HG03354 (cell line): ENCODE measurements around the gene CCBE1.
"Not testable (repeated sequence)": the region's sequence is repeated elsewhere in the genome, so short reads cannot be mapped to it uniquely, and the experiment has no call there.

Source experiments
- ATAC-seq: cut with Tn5 transposase; IDR thresholded peaks from one replicate; pipeline ENCODE4 v1.9.1; 2021; ENCODE audit warnings: mild to moderate bottlenecking; ENCODE audit not compliant: unreplicated experiment, poor library complexity, severe bottlenecking

The CCBE1 gene

DNA sequence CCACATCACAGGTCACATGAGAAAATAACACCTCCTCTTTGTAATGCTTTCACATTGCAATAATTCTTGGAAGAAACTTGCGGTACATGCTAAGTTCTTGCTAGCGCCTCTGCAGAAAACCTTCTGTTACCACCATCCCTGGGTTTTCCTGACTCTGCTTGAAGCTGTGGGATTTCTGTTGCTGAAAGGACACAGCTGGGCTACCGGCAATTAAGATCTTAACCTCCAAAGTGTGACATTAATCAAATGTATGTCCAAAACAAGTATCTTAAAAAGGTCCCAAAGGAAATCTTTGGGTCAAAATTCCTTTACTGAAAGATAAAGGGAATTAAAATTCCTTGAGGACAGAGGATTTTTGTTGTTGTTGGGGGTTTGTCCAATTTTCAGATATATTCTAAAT lies 7.5 kb downstream of the CCBE1 start:
- ATAC-seq, result no peak

DNA sequence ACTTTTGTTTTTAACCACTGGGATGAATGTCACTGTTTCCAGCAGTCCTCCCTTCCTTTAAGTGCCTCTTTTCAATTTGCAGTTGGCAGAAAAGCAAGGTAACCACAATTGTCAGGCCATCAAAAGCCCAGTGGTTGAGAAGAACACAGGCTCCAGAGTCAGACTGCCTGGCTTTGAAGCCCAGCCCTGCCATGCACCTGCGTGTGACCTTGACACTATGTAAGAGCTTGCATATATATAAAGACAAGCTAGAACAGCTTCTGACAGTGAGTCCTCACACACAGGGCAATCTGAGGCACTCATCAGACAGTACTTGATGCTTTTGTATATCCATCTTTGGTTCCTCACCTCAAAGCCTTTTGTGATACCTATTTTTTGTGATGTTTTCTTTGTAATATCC lies 11.0 kb downstream of the CCBE1 start:
- ATAC-seq, result no peak

DNA sequence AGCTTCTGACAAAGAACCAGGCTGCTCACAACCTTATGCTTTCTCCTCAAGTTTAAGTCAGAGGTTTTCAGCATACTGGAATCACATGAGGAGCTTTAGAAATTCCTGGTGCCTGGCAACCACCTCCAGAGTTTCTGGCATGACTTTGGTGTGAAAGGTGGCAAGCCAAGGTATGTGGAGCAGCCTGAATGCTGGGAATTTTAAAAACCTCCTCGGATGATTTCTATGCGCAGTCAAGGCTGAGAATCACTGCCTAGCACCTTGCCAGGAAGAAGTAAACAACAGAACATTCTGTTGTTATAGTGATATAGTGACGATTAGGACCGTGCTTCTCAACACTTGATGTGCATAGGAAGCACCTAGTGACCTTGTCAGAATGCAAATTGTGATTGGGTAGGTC lies 11.7 kb downstream of the CCBE1 start:
- ATAC-seq, result no peak

DNA sequence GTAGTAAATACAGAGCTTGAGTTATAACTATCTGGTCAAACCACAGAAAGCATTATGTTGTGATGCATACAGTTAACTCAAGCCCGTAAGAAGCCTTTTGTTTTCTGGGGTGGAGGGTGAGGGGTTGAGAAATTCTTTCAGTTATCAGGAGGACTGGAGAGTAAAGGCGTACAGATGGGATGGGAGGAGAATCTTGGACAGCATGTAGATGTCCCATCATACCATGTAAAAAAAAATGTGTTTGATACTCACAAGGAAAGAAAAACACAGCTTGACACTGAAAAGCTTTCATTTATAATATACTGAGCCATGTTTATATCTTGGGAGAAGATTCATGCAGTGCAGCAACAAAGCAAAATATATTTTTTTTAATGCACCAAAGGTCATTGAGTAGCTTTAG lies 12.4 kb downstream of the CCBE1 start:
- ATAC-seq, result no peak

DNA sequence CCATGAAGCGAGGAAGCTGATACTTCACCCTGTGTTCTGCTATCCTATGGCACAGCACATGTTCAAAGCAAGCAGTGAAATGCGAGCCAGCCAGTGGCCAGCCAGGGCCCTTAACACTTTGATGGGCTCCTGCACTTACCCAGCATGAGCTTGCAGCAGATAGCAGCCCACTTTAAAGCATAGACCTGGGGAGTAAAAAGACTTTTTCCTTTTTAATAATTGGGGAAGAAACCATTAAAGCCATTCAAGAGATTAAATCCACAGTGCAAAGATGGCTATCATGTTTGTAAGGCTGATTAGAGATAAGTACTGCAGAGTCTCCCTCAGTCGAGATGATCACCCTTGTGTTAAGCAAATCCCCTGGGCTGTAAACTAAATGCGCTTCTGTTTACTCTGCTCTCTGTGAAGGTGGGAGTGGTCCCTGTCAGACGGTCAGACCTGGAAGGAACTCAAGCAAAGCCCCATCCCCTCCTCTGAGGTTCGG lies 15.7 kb downstream of the CCBE1 start:
- ATAC-seq, result no peak

DNA sequence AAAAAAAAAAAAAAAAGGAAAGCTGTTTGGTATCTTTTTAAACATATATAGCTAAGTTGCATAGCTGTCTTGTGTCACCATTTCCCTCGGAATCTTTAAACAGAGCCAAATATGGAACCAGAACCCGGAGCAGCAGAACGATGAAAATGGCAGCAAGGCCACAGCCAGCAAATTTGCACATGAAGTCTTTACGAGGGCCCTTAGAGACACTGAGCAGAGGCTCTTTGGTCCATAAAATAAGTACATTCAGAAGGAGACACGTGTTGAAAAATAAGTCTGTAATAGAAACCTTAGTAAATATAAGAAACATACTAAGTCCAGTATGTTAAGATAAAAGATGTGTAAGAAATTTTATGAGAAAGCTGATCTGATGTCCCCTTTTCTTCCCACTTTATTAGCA lies 16.2 kb downstream of the CCBE1 start:
- no peak for ATAC-seq

DNA sequence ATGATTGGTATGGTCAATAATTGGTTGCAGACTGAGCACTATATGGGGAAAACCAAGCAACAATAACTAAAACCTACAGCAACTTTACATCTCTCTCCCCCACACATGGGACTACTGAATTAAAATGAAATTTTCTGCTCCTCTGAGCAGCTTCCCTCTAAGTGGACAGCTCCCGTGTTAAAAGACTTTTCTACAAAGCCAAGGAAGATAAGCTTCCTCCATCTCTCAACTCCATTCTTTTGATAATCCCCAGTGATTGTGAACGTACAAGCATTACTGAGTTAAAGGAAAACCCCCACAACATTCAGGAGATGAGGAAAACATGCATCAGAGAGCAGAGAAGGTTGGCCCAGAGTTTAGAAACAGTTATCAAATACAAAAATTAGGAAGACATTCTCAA lies 21.9 kb downstream of the CCBE1 start:
- no peak for ATAC-seq

DNA sequence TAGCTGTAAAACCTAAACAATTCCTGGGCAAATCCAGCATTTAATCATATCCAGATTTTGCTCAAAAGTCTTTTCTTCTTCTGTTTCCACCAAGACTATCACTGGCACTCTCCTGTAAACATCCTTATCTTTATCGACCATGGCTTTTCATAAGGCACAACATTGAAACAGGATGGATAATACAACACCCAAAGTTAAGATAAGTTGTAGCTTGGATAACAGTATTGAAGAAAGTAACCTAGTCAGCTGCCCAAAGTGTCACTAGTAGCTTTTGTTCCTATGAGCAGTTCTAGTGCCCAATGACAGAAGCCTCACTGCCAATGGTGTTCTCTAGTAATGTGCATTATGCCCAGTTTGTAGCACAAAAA lies 22.3 kb downstream of the CCBE1 start:
- no peak for ATAC-seq

DNA sequence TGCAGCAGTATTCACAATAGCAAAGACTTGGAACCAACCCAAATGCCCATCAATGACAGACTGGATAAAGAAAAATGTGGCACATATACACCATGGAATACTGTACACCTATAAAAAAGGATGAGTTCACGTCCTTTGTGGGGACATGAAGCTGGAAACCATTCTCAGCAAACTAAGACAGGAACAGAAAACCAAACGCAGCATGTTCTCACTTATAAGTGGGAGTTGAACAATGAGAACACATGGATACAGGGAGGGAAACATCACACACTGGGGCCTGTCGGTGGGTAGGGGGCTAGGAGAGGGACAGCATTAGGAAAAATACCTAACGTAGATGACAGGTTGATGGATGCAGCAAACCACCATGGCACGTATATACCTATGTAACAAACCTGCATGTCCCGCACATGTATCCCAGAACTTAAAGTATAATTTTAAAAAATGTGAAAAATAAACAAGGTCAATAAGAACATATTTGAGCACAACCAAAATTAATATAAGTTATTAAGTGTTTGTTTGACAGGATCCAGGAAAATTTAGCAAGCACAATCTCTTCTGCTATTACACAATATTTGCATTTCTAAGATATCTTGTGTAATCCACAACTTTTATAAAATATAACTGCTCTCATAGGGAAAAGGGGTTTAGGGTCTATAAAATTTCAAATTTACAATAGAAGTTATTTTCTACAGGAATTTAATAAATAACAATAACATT lies 22.9 kb downstream of the CCBE1 start:
- no peak for ATAC-seq

DNA sequence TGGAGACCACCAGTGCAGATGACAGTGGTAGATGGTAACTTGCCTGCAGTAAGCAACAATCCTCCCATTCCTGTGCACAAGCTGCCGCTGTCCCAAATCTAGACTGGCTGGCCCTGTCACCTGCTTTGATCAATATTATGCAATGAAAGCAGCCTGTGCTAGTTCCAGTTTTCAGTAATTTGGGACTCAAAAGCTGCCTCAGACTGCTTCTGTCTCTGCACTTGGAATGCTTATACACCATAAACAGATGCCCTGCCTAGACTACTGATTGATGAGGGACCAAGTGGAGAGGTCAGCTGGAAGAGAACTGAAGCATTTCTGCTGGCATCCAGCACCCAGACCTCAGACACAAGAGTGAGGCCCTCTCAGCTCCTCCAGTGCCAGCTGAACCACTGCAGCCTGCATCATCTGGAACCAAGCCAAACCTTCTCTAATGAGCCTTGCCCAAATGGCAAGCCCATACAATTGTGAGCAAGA lies 24.9 kb downstream of the CCBE1 start:
- ATAC-seq, result no peak

DNA sequence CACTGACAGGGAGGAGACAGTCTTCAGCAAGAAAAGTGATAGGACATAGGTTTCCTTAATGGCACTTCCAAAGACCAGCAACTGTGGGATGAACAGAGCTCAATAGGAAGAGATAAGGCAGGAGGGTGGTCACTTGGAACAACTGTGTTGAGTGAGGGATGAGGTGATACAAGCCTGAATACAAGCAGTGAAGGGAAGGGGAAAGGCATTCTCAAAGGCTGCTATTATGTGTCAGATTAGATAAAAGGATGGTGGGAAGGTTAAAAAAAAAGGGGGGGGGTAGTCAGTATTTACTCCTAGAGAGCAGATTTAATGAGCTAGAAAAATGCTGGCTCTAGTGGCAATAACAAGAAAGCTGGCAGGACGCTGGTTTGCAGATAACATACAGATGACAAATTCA lies 25.7 kb downstream of the CCBE1 start:
- ATAC-seq, result no peak

DNA sequence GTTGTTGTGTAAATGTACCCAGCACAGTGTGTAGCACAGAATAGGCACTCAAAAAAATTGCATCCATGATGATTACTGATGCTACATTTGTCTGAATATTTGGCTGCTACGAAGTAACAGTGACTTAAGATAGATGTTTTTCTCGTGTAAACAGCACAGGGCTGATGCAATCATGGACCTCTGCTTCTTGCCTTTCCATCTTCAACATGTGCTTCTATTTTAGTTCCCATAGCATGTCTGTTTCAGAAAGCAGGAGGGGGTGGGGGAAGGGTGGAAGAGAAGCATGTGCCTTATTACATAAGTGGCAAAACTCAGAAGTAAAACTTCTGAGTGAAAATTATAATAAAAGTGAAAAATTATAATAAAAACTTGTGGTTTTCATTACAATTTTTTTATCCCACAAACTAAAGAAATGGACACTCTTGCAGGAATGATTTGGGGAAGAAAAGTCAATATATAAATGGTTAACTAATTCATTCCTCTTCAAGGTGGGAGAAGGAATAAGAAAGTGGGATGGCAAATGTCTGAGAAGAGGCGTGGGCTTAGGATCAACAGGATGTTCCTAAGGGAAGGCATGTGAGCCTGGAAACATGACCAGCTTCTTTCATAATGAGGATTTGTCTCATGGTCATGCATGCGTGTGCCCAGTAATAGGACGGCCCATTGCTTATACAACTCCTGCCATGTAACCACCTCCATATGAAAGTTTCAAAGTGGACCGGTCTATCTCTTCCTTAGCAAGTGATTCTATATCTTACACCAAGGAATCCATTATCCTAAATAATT lies 27.2 kb downstream of the CCBE1 start:
- no peak for ATAC-seq

DNA sequence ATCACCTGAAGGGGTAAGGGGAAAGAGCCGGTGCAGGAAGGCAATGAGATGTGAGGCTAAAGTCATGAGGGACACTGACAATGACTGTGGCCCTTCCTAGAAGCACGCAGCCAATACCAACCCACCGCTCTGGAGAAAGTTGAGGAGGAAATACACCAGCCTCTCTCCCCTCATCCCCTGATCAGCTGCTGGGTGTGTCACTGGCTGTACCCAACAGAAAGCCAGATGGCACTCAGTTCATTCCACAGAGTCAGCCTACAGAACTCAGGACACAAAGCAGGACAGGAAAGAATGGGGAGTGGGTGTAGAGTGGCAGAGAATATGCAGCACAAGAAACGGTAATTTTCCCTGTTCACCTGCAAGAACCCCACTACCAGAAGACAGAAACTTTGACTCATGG lies 29.7 kb downstream of the CCBE1 start:
- no peak for ATAC-seq

DNA sequence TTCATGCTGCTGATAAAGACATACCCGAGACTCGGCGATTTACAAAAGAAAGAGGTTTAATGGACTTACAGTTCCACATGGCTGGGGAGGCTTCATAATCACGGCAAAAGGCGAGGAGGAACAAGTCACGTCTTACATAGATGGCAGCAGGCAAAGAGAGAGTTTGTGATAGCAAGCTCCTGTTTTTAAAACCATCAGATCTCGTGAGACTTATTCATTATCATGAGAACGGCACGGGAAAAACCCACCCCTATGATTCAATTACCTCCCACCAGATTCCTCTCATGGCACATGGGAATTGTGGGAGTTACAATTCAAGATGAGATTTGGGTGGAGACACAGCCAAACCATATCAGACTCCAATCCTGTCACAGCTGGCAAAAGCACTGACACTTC lies 31.2 kb downstream of the CCBE1 start:
- not testable (repeated sequence) for ATAC-seq

DNA sequence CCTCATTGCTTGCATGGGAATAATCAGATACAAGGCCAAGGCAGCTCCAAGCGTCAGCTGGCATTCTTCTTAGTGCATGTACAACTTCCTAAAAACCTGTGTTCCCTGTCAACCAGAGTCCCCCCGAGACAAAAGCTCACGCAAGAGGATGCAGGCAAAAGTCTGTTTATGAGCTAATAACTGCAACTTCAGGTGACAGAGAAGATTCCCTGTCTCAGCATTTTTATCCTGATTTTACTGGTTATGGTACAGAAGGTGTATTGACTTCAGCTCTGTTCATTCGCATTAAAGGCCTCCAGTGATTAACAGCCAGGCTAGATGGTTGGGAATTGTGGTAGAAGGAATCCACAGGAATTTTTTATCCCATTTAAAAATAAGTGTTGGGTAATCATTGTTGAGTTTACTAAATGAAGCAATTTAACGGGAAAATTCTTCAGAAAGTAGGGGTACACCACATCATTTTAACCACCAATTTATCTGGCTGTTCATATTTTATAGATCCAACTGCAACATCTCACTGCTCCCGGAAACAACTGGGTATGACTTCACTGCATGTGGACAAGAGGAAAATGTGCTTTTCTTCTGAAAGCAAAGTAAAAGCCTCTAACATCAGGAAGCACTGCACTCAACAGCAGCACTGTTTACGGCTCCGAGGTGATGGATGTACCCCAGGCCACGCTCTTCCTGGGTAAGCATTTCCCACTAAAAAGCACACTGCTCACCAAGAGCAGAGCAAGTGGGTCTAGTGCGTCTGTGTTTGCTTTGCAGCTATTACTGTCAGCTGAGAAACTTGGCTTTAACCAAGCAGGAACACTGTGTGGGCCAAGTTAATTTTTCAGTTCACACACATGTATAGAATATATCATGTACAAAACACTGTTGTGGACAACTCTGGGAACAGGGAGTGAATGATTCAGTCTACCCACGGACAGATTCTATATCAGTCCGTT lies 31.9 kb downstream of the CCBE1 start:
- ATAC-seq, result no peak

DNA sequence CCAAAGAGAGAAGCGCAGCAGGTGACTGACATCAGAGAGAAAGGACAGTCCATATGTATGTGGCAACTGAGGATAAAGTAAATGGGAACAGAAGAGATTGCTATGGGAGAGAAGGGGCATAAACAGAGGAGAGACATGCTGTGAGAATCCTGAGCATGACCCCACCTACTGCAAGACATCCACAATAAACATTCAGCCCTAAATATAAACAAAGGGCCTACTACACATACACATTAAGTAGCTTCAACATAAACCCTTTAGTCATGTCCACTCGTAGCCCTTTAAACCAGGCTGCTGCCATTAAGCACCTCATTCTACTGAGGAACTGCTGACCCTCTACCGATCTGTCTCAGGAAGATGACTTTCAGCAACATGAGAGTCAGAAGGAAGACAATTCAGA lies 32.9 kb downstream of the CCBE1 start:
- ATAC-seq, result no peak

DNA sequence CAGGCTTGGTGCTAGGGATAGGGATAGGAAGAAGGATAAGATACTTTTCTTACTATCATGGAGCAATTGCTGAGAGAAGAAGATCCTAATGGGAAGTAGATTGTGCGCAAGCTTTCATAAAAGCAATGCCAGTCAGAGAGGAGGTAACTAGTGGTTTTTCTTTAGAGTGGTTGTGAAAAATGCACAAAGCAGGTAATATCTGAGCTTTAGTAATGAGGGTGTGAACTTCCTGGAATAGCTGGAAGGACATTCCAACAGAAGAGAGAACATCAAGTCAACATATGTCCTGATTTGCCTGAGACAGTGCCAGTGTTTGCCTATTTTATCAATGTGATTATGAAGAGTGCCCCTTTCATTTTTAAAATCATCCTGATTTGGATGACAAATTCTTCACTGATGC lies 34.1 kb downstream of the CCBE1 start:
- no peak for ATAC-seq

DNA sequence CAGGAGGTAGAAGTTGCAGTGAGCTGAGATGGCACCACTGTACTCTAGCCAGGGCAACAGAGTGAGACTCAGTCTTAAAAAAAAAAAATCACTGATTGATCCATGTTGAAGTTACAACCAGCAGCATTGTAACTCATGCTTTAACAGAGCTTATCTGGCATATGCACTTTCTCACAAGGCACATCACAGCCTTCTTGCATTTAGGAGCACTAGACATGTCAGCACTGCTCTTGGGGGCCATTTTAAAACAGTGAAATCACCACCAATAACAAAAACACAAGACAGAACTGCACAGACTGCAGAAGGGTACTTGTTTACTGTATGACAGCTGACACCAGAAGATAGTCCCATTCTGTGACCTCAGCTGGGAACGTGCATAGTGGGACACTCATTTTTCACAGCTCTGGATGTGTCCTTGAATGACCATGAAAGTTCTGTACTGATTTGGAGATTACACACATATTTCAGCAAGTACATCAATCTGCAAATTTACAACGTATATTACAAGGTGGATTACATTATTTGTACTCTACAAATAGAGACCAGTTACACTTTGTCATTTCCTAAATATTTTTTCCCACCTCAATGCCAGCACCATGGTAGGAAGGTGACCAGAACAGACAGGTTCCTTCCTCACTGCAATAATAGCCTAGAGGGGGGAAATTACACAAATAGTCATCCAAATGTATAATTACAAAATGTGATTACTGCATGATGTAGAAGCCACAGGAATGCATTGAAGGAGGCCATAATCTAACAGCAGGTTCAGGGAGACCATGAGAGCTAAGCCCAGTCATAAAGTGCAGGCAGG lies 35.1 kb downstream of the CCBE1 start:
- no peak for ATAC-seq
